ENCODE measurements around the gene USP6NL. TPM values are rescaled to one million over a fixed set of nuclear protein-coding genes. Genes with fewer than 3 reads are reported as not detected.

USP6NL gene
- total RNA-seq, 1 experiment from 2014 or later, result 35.6 TPM

DNA sequence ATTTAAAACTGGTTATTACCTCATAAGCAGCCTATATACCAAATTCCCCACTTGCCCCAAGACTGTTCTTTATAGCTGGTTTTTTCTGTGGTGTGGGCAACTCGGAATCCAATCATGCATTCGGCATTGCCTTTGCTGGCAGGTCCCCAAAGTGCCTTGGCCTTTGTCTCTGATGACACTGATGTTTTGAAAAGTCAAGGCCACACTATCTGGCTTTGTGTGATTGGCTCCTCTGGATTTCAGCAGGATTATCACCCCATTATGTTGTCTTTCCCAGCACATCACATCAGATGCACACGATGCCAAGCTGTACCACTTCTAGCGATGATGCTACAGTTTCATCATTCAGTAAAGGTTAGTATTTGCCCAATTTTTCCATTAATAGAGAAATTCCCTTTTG is 97.7 kb downstream of the USP6NL start:
- no peak for DNase-seq
- Histone ChIP-seq H3K4me3 (ENCODE audit: low read depth, low read length) (no peak overlapping the region), H3K27me3 (replicated peaks; ENCODE audit: control insufficient read depth, insufficient read depth, low read length) (no peaks in the 10 kb centered on the region), H3K36me3 (ENCODE audit: control insufficient read depth, insufficient read depth, low read length) (no peaks in the 10 kb centered on the region), H3K9me3 (no peaks in the 10 kb centered on the region), H3K4me1 (no peaks in the 10 kb centered on the region)
- BruUV-seq (replicated peaks), result no TSS peak
- Mint-ChIP-seq H3K36me3 (ENCODE audit: insufficient read depth, unreplicated experiment) (peaks cover 10% of the 10 kb centered on the region), H3K27ac (ENCODE audit: unreplicated experiment) (no peak overlapping the region), H3K4me3 (ENCODE audit: unreplicated experiment) (no peak overlapping the region), H3K9me3 (ENCODE audit: unreplicated experiment) (no peaks in the 10 kb centered on the region), H3K4me1 (ENCODE audit: low read depth, unreplicated experiment) (no peaks in the 10 kb centered on the region), H3K27me3 (ENCODE audit: insufficient read depth, unreplicated experiment) (no peaks in the 10 kb centered on the region)
- ChIA-PET CTCF (interaction anchor here (2.7 kb wide), 1 partner anchor 244 kb away, joined by 20 read pairs; no protein-coding TSS in a partner anchor), POLR2A (no interaction called here)
- intact Hi-C loops (cut with micrococcal nuclease; ENCODE audit: unreplicated experiment), result loop anchor here (2.0 kb wide), 2 partner anchors 97 to 203 kb away; partner anchors contain the start of gene USP6NL
- TF ChIP-seq, protein P1, sequence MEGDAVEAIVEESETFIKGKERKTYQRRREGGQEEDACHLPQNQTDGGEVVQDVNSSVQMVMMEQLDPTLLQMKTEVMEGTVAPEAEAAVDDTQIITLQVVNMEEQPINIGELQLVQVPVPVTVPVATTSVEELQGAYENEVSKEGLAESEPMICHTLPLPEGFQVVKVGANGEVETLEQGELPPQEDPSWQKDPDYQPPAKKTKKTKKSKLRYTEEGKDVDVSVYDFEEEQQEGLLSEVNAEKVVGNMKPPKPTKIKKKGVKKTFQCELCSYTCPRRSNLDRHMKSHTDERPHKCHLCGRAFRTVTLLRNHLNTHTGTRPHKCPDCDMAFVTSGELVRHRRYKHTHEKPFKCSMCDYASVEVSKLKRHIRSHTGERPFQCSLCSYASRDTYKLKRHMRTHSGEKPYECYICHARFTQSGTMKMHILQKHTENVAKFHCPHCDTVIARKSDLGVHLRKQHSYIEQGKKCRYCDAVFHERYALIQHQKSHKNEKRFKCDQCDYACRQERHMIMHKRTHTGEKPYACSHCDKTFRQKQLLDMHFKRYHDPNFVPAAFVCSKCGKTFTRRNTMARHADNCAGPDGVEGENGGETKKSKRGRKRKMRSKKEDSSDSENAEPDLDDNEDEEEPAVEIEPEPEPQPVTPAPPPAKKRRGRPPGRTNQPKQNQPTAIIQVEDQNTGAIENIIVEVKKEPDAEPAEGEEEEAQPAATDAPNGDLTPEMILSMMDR (IDR thresholded peaks at IDR 0.05; ENCODE audit: insufficient read depth in 1 of 2, low read depth in 1 of 2, low read length in 1 of 2, severe bottlenecking in 1 of 2, unreplicated experiment in 1 of 2), result no peak

DNA sequence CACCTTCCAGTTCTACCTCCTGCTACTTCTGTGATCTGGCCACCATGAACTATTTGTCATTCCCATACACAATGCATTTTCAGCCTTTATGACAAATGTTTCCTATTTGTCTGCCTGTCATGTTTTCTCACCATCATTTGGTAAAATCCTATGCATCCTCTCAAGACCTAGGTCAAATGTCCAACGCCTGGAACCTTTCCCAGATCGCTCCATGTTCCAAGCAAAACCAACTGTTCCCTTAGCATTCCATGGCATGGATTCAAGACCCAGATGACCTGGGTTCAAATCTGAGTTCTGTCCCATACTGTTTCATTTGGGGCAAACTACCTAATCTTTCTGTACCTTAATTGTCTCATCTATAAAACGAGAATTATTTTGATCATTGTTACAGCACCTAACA is 98.9 kb downstream of the USP6NL start:
- Mint-ChIP-seq H3K4me1 (ENCODE audit: low read depth, unreplicated experiment) (peaks cover 5% of the 10 kb centered on the region), H3K27me3 (ENCODE audit: insufficient read depth, unreplicated experiment) (no peaks in the 10 kb centered on the region), H3K27ac (ENCODE audit: unreplicated experiment) (no peak overlapping the region), H3K36me3 (ENCODE audit: insufficient read depth, unreplicated experiment) (peaks cover 10% of the 10 kb centered on the region), H3K9me3 (ENCODE audit: unreplicated experiment) (no peaks in the 10 kb centered on the region), H3K4me3 (ENCODE audit: unreplicated experiment) (no peak overlapping the region)
- CTCF ChIA-PET, result interaction anchor here (0.6 to 1.0 kb wide), 2 partner anchors 245 to 511 kb away, joined by 3 to 5 read pairs; no protein-coding TSS in a partner anchor
- intact Hi-C loops (cut with micrococcal nuclease; ENCODE audit: unreplicated experiment), result no loop called here
- Histone ChIP-seq H3K9me3 (no peaks in the 10 kb centered on the region), H3K36me3 (ENCODE audit: control insufficient read depth, insufficient read depth, low read length) (no peaks in the 10 kb centered on the region), H3K4me1 (peaks cover 8% of the 10 kb centered on the region), H3K4me3 (ENCODE audit: low read depth, low read length) (no peak overlapping the region), H3K27me3 (replicated peaks; ENCODE audit: control insufficient read depth, insufficient read depth, low read length) (no peaks in the 10 kb centered on the region)
- no peak for DNase-seq
- POLR2A ChIA-PET, result no interaction called here
- TF ChIP-seq, protein P1 (IDR thresholded peaks at IDR 0.05; ENCODE audit: insufficient read depth in 1 of 2, low read depth in 1 of 2, low read length in 1 of 2, severe bottlenecking in 1 of 2, unreplicated experiment in 1 of 2), result no peak
- no TSS peak for BruUV-seq (replicated peaks)

DNA sequence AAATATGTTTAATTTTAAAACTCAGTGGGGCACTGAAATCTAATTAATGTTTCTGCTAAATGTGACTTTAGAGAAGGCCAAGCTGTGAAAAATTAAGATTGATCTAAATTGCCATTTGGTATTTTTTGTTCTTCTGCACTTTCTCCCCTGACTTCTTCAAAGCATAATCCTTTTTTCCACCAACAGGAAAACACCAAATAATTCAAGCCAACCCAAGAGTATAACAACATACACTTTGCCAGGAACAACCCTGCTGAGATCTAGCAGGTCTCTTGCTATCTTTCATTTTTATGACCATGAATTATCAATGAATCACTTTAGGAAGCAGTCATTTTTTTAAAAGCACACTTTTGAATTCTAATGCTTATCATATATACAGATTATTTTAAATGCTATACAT is 100.1 kb downstream of the USP6NL start:
- BruUV-seq (replicated peaks), result no TSS peak
- Mint-ChIP-seq H3K4me3 (ENCODE audit: unreplicated experiment) (no peak overlapping the region), H3K27ac (ENCODE audit: unreplicated experiment) (no peak overlapping the region)

More for the DNA sequence above, 100.1 kb downstream of the USP6NL start:
- no peak overlapping the region for H3K4me3 ChIP-seq (ENCODE audit: low read depth, low read length)
- ChIA-PET POLR2A (no interaction called here), CTCF (no interaction called here)
- no peaks in the 10 kb centered on the region for H3K36me3 ChIP-seq (ENCODE audit: control insufficient read depth, insufficient read depth, low read length)
- no peaks in the 10 kb centered on the region for H3K9me3 Mint-ChIP-seq (ENCODE audit: unreplicated experiment)
- H3K9me3 ChIP-seq, result no peaks in the 10 kb centered on the region
- intact Hi-C loops (cut with micrococcal nuclease; ENCODE audit: unreplicated experiment), result no loop called here
- no peaks in the 10 kb centered on the region for H3K27me3 ChIP-seq (replicated peaks; ENCODE audit: control insufficient read depth, insufficient read depth, low read length)
- no peak for DNase-seq
- no peaks in the 10 kb centered on the region for H3K27me3 Mint-ChIP-seq (ENCODE audit: insufficient read depth, unreplicated experiment)
- peaks cover 10% of the 10 kb centered on the region for H3K36me3 Mint-ChIP-seq (ENCODE audit: insufficient read depth, unreplicated experiment)
- TF ChIP-seq, protein P1 (IDR thresholded peaks at IDR 0.05; ENCODE audit: insufficient read depth in 1 of 2, low read depth in 1 of 2, low read length in 1 of 2, severe bottlenecking in 1 of 2, unreplicated experiment in 1 of 2), result no peak
- peaks cover 9% of the 10 kb centered on the region for H3K4me1 Mint-ChIP-seq (ENCODE audit: low read depth, unreplicated experiment)
- H3K4me1 ChIP-seq, result peaks cover 10% of the 10 kb centered on the region

Data from Caco-2 (cell line).